Left cardiac atrium (tissue), 4 donors: ENCODE data around the gene MYLK. TPM values are rescaled to one million over a fixed set of nuclear protein-coding genes. Genes with fewer than 3 reads are reported as not detected.
"Not testable (repeated sequence)": the region's sequence is repeated elsewhere in the genome, so short reads cannot be mapped to it uniquely, and the experiment has no call there.

Experiments
- ATAC-seq, 2 donors: fragments of 200-7000 bp; cut with Tn5 transposase; one replicate each; pipeline ENCODE4 v1.9.1; 2020; ENCODE audit warnings: mild to moderate bottlenecking in 2 of 2, moderate library complexity in 2 of 2
- DNase-seq: peaks from one replicate; pipeline ENCODE4 v3.0.0-alpha.2; 2020
- intact Hi-C, 2 donors: fragments of 100-400 bp; cut with DNase I; formaldehyde crosslinking; loops; one replicate each; pipeline versions ENCODE4 v1.14.1 to v1.15.1; 2022 to 2023
- total RNA-seq, 2 donors: library from RNA; stranded (reverse); fragmentation: NEBNext Ultra II Directional; extraction: Animal tissue kit (Norgen Biotek cat#: 25700); gene quantifications; one replicate each; pipeline ENCODE4 v1.2.1, GENCODE V29; 2021
- donor health status: DM: no; HTN: yes; CAD: no.
- donor health status: DM: no; HTN: yes; CAD: no; lungs with severe emphysema.
- donor health status: DM: yes; HTN: yes; CAD: no.
- donor health status: Dilated cardiomyopathy.

Gene MYLK
- total RNA-seq, 2 donors from 2014 or later: 66.2 to 116 TPM

GRCh38 chr3:123721095-123721689, 162.9 kb downstream of the MYLK start:
- DNase-seq, ATAC-seq: not testable (repeated sequence)
- intact Hi-C loops: loop anchor here in 1 of 2 donors (5.0 kb wide), 1 partner anchor 74 kb away; no protein-coding TSS in a partner anchor

- intact Hi-C loops: loop anchor here (1.0 to 5.0 kb wide), 2 partner anchors 67 to 73 kb away; no protein-coding TSS in a partner anchor
- ATAC-seq: peak; percentile 2 to 21
- no peak for DNase-seq
Observed at GRCh38 chr3:123720638-123721037, 163.5 kb downstream of the MYLK start.

- DNase-seq (peak; percentile 73), ATAC-seq (peak; percentile 81 to 85)
- intact Hi-C loops: loop anchor here (1.0 to 5.0 kb wide), 2 partner anchors 67 to 73 kb away; no protein-coding TSS in a partner anchor
Observed at GRCh38 chr3:123719862-123720453, 164.2 kb downstream of the MYLK start.

GRCh38 chr3:123719061-123719756, 164.9 kb downstream of the MYLK start:
- DNase-seq (peak; percentile 84), ATAC-seq (peak; percentile 83 to 86)
- intact Hi-C loops: not testable (repeated sequence)

GRCh38 chr3:123718108-123718507, 166.0 kb downstream of the MYLK start:
- DNase-seq (no peak), ATAC-seq (no peak)
- intact Hi-C loops: no loop called here

GRCh38 chr3:123717451-123717850, 166.7 kb downstream of the MYLK start:
- DNase-seq, ATAC-seq, intact Hi-C loops: not testable (repeated sequence)

- intact Hi-C loops: no loop called here
- no peak for ATAC-seq
- DNase-seq: no peak
Observed at GRCh38 chr3:123716411-123716810, 167.7 kb downstream of the MYLK start.

- intact Hi-C loops: no loop called here
- peak in 1 of 2 donors; percentile 46 for ATAC-seq
- DNase-seq: no peak
Observed at GRCh38 chr3:123713211-123713610, 170.9 kb downstream of the MYLK start.

- DNase-seq (no peak), ATAC-seq (peak; percentile 13 to 69)
- intact Hi-C loops: no loop called here
Observed at GRCh38 chr3:123712077-123712860, 171.9 kb downstream of the MYLK start.

- intact Hi-C loops: no loop called here
Observed at GRCh38 chr3:123711356-123711755, 172.8 kb downstream of the MYLK start.

GRCh38 chr3:123708531-123708930, 175.6 kb downstream of the MYLK start:
- ATAC-seq (no peak), DNase-seq (no peak)
- intact Hi-C loops: no loop called here

More at GRCh38 chr3:123711356-123711755, 172.8 kb downstream of the MYLK start:
- ATAC-seq (no peak), DNase-seq (no peak)

- DNase-seq, ATAC-seq, intact Hi-C loops: not testable (repeated sequence)
Observed at GRCh38 chr3:123707641-123708040, 176.5 kb downstream of the MYLK start.

GRCh38 chr3:123706871-123707270, 177.3 kb downstream of the MYLK start:
- intact Hi-C loops: no loop called here
- ATAC-seq (no peak), DNase-seq (no peak)

GRCh38 chr3:123705488-123706285, 178.4 kb downstream of the MYLK start:
- DNase-seq (no peak), ATAC-seq (peak in 1 of 2 donors; percentile 24)
- intact Hi-C loops: no loop called here

GRCh38 chr3:123703663-123704062, 180.5 kb downstream of the MYLK start:
- intact Hi-C loops: loop anchor here in 1 of 2 donors (5.0 kb wide), 1 partner anchor 51 kb away; no protein-coding TSS in a partner anchor
- ATAC-seq, DNase-seq: not testable (repeated sequence)

- DNase-seq (no peak), ATAC-seq (no peak)
- intact Hi-C loops: loop anchor here (1.0 to 5.0 kb wide), 2 partner anchors 50 kb away; no protein-coding TSS in a partner anchor
Observed at GRCh38 chr3:123702720-123703119, 181.4 kb downstream of the MYLK start.

GRCh38 chr3:123702057-123702456, 182.1 kb downstream of the MYLK start:
- peak; percentile 64 for DNase-seq
- peak; percentile 81 to 82 for ATAC-seq
- intact Hi-C loops: loop anchor here (1.0 to 5.0 kb wide), 2 partner anchors 50 kb away; no protein-coding TSS in a partner anchor
